HEK293 (cell line): ENCODE measurements around the gene EPHB1.

Experiments used
- CTCF ChIA-PET: fragments of 350-600 bp; formaldehyde crosslinking; extraction: SDS; loops from one replicate; lab custom pipeline; 2021; ENCODE audit warnings: antibody characterized with exemption; lab: Yijun Ruan, JAX
- POLR2A ChIA-PET: fragments of 300-600 bp; formaldehyde crosslinking; extraction: SDS; loops from one replicate; lab custom pipeline; 2020; ENCODE audit warnings: antibody characterized with exemption, inconsistent platforms; lab: Yijun Ruan, JAX
- H3K27ac ChIP-seq: fragments of 200-500 bp; sonication (Bioruptor generic); 2 replicates; pipeline ENCODE4 v1.5.1; 2014; ENCODE audit warnings: low read depth, low read length, control low read depth, inconsistent platforms; ENCODE audit errors: extremely low read depth
- H3K36me3 ChIP-seq, 2 experiments: fragments of 200-500 bp in 1 of 2; sonication (Bioruptor generic) in 1 of 2; 1 replicate in 1 of 2; 2 replicates in 1 of 2; pipeline ENCODE4 v1.5.1; 2014 to 2017; ENCODE audit warnings: inconsistent platforms in 2 of 2, low read length in 2 of 2; ENCODE audit not compliant: control insufficient read depth in 2 of 2, insufficient read depth in 1 of 2
- H3K4me1 ChIP-seq: fragments of 200-500 bp; sonication (Bioruptor generic); 2 replicates; pipeline ENCODE4 v1.5.1; 2014; ENCODE audit warnings: mild to moderate bottlenecking, low read length, inconsistent platforms; ENCODE audit not compliant: control insufficient read depth, insufficient read depth
- H3K4me3 ChIP-seq: 2 replicates; pipeline ENCODE4 v1.5.1; 2011; ENCODE audit warnings: low read depth, mild to moderate bottlenecking, control low read depth, low read length, moderate library complexity
- H3K9me3 ChIP-seq: fragments of 200-500 bp; sonication (Bioruptor generic); 2 replicates; pipeline ENCODE4 v1.5.1; 2014; ENCODE audit warnings: low read depth, low read length, inconsistent platforms; ENCODE audit not compliant: control insufficient read depth, insufficient read depth
- FEZF1 ChIP-seq: fragments of 450-650 bp; formaldehyde crosslinking; IDR thresholded peaks from 2 replicates; pipeline ENCODE4 v1.5.1; 2016; ENCODE audit warnings: missing biosample characterization, missing genetic modification characterization
- MYNN ChIP-seq: fragments of 450-650 bp; formaldehyde crosslinking; IDR thresholded peaks from 2 replicates; pipeline ENCODE4 v1.5.1; 2016; ENCODE audit warnings: missing biosample characterization, missing genetic modification characterization, borderline replicate concordance
- OSR2 ChIP-seq: fragments of 450-650 bp; formaldehyde crosslinking; IDR thresholded peaks from 2 replicates; pipeline ENCODE4 v1.5.1; 2016; ENCODE audit warnings: missing biosample characterization, missing genetic modification characterization
- SCRT2 ChIP-seq: fragments of 450-650 bp; formaldehyde crosslinking; IDR thresholded peaks from 2 replicates; pipeline ENCODE4 v1.5.1; 2016; ENCODE audit warnings: missing biosample characterization, missing genetic modification characterization
- ZBTB7A ChIP-seq: fragments of 450-650 bp; formaldehyde crosslinking; IDR thresholded peaks from 2 replicates; pipeline ENCODE4 v1.5.1; 2016; ENCODE audit warnings: low read depth, missing biosample characterization, missing genetic modification characterization
- ZIC2 ChIP-seq: fragments of 450-650 bp; formaldehyde crosslinking; IDR thresholded peaks from 2 replicates; pipeline ENCODE4 v1.5.1; 2016; ENCODE audit warnings: missing biosample characterization, missing genetic modification characterization
- ZNF121 ChIP-seq: fragments of 450-650 bp; formaldehyde crosslinking; IDR thresholded peaks from 2 replicates; pipeline ENCODE4 v1.5.1; 2016; ENCODE audit warnings: missing biosample characterization, missing genetic modification characterization
- ZNF239 ChIP-seq: fragments of 450-650 bp; formaldehyde crosslinking; IDR thresholded peaks from 2 replicates; pipeline ENCODE4 v1.5.1; 2016; ENCODE audit warnings: missing biosample characterization, missing genetic modification characterization
- ZNF292 ChIP-seq: fragments of 450-650 bp; formaldehyde crosslinking; IDR thresholded peaks from 2 replicates; pipeline ENCODE4 v1.5.1; 2016; ENCODE audit warnings: low read depth, missing biosample characterization, missing genetic modification characterization, borderline replicate concordance
- ZNF324 ChIP-seq: fragments of 450-650 bp; formaldehyde crosslinking; IDR thresholded peaks from 2 replicates; pipeline ENCODE4 v1.5.1; 2016; ENCODE audit warnings: missing biosample characterization, missing genetic modification characterization
- ZNF416 ChIP-seq: fragments of 450-650 bp; formaldehyde crosslinking; IDR thresholded peaks from 2 replicates; pipeline ENCODE4 v1.5.1; 2016; ENCODE audit warnings: missing biosample characterization, missing genetic modification characterization
- ZNF48 ChIP-seq: fragments of 450-650 bp; formaldehyde crosslinking; IDR thresholded peaks from 2 replicates; pipeline ENCODE4 v1.5.1; 2016; ENCODE audit warnings: missing biosample characterization, missing genetic modification characterization
- ZNF548 ChIP-seq: fragments of 450-650 bp; formaldehyde crosslinking; IDR thresholded peaks from 2 replicates; pipeline ENCODE4 v1.5.1; 2016; ENCODE audit warnings: missing biosample characterization, missing genetic modification characterization
- ZNF560 ChIP-seq: fragments of 450-650 bp; formaldehyde crosslinking; IDR thresholded peaks from 2 replicates; pipeline ENCODE4 v1.5.1; 2017; ENCODE audit warnings: missing biosample characterization, missing genetic modification characterization, borderline replicate concordance
- ZNF561 ChIP-seq: fragments of 450-650 bp; IDR thresholded peaks from 2 replicates; pipeline ENCODE4 v1.5.1; 2018; ENCODE audit warnings: missing biosample characterization, missing genetic modification characterization, borderline replicate concordance
- ZNF596 ChIP-seq: fragments of 450-650 bp; IDR thresholded peaks from 2 replicates; pipeline ENCODE4 v1.5.0; 2018; ENCODE audit warnings: missing biosample characterization, mild to moderate bottlenecking, missing genetic modification characterization, moderate library complexity
- ZNF623 ChIP-seq: fragments of 450-650 bp; formaldehyde crosslinking; IDR thresholded peaks from 2 replicates; pipeline ENCODE4 v1.5.1; 2016; ENCODE audit warnings: missing biosample characterization, missing genetic modification characterization
- ZNF624 ChIP-seq: fragments of 450-650 bp; formaldehyde crosslinking; IDR thresholded peaks from 2 replicates; pipeline ENCODE4 v1.5.1; 2017; ENCODE audit warnings: missing biosample characterization, missing genetic modification characterization
- ZNF658 ChIP-seq: fragments of 450-650 bp; formaldehyde crosslinking; IDR thresholded peaks from 2 replicates; pipeline ENCODE4; 2016; ENCODE audit warnings: missing biosample characterization, missing genetic modification characterization
- ZNF768 ChIP-seq: fragments of 450-650 bp; formaldehyde crosslinking; IDR thresholded peaks from 2 replicates; pipeline ENCODE4 v1.5.1; 2018; ENCODE audit warnings: missing biosample characterization, mild to moderate bottlenecking, missing genetic modification characterization
- ZNF830 ChIP-seq: fragments of 450-650 bp; IDR thresholded peaks from 2 replicates; pipeline ENCODE4 v1.5.0; 2018; ENCODE audit warnings: missing biosample characterization, missing genetic modification characterization, low read depth, mild to moderate bottlenecking, moderate library complexity
- TF ChIP-seq, protein P1 (sequence below): fragments of 450-650 bp; formaldehyde crosslinking; IDR thresholded peaks from 2 replicates; pipeline ENCODE4 v1.5.1; 2016; ENCODE audit warnings: missing biosample characterization, missing genetic modification characterization
- TF ChIP-seq, protein P2 (sequence below): fragments of 450-650 bp; formaldehyde crosslinking; IDR thresholded peaks from 2 replicates; pipeline ENCODE4 v1.5.1; 2016; ENCODE audit warnings: missing biosample characterization, missing genetic modification characterization
- TF ChIP-seq, protein P3 (sequence below): fragments of 450-650 bp; formaldehyde crosslinking; IDR thresholded peaks from 2 replicates; pipeline ENCODE4 v1.5.1; 2016; ENCODE audit warnings: missing biosample characterization, missing genetic modification characterization

EPHB1 gene

DNA sequence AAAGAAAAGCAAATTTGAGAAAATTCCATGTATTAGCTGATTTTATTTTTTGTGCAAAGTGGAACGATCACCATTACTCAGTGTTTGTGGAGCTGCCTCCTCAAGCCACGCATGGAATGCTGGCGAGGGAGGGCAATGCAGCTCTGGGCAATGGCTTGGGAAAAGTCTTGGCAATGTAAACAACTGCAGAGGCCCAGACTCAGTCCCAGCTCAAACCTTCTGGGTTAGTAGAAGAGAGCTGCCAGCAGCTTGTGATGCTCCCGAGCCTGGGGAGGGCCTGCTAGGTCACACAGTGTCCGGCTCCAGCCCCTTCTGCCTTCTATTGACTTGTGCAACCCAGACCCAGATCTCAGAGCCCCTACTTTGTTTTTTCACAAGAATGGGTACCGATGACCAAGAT is 4.3 kb downstream of the EPHB1 start (continued):
- TF ChIP-seq, protein P1, sequence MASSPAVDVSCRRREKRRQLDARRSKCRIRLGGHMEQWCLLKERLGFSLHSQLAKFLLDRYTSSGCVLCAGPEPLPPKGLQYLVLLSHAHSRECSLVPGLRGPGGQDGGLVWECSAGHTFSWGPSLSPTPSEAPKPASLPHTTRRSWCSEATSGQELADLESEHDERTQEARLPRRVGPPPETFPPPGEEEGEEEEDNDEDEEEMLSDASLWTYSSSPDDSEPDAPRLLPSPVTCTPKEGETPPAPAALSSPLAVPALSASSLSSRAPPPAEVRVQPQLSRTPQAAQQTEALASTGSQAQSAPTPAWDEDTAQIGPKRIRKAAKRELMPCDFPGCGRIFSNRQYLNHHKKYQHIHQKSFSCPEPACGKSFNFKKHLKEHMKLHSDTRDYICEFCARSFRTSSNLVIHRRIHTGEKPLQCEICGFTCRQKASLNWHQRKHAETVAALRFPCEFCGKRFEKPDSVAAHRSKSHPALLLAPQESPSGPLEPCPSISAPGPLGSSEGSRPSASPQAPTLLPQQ (tag by site-specific recombination), result no peak
- TF ChIP-seq ZNF596 (no peak), ZNF768 (tag by site-specific recombination) (no peak), ZBTB7A (tag by site-specific recombination) (no peak), ZNF658 (tag by site-specific recombination) (no peak), FEZF1 (no peak), ZNF239 (tag by site-specific recombination) (no peak)
- TF ChIP-seq, protein P2, sequence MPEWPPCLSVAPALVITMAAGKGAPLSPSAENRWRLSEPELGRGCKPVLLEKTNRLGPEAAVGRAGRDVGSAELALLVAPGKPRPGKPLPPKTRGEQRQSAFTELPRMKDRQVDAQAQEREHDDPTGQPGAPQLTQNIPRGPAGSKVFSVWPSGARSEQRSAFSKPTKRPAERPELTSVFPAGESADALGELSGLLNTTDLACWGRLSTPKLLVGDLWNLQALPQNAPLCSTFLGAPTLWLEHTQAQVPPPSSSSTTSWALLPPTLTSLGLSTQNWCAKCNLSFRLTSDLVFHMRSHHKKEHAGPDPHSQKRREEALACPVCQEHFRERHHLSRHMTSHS (tag by site-specific recombination), result no peak
- TF ChIP-seq, all 188 proteins: peak for 0

DNA sequence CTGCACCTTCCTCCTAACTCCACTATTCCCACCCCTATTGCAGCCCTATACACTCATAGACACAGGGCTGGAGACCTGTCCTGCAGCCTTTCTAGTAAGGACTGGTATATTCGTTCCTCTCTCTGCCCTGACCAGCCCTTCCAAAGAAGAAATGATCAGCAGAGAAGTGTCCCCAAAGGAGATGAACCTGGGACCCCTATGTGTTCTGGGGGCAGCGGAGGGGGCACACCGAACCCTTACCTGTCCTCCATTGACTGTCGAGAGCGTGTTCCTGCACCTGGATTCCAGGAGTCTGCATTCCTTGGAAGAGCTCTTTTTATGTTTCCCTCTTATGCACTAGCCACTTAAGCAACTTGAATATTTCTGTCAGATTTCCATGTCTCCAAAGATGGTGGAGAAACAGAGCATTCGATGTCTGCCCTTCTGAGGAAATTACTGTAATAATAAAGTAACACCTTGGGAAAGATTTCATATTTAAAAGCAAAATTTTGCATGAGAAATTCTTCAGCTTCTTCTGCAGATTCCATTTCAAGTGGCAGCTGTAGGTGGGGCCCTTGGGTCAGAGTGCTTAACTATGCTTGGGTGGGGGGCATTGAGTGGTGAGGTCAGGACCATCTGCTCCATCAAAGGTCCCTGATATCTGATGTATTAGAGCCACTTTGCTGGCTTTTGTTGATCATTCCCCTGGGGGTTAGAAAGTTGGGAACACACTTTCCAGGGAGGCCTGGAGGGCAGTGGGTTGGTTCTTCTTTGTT is 6.3 kb downstream of the EPHB1 start:
- ChIA-PET POLR2A (no interaction called here), CTCF (no interaction called here)
- H3K4me3 ChIP-seq, result no peak overlapping the region
- TF ChIP-seq OSR2, result no peak
- no peak for TF ChIP-seq ZNF48 (tag by site-specific recombination)
- no peak for TF ChIP-seq MYNN
- TF ChIP-seq ZNF324 (tag by site-specific recombination), result no peak
- TF ChIP-seq ZNF560 (tag by site-specific recombination), result no peak
- TF ChIP-seq, protein P1 (tag by site-specific recombination), result no peak
- no peak for TF ChIP-seq SCRT2 (tag by site-specific recombination)
- no peak for TF ChIP-seq ZNF121 (tag by site-specific recombination)
- no peak for TF ChIP-seq ZNF292 (tag by site-specific recombination)
- no peak for TF ChIP-seq ZNF548 (tag by site-specific recombination)
- TF ChIP-seq, protein P3, sequence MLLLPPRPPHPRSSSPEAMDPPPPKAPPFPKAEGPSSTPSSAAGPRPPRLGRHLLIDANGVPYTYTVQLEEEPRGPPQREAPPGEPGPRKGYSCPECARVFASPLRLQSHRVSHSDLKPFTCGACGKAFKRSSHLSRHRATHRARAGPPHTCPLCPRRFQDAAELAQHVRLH (tag by site-specific recombination), result no peak
- no peak for TF ChIP-seq ZNF416
- TF ChIP-seq ZIC2 (tag by site-specific recombination), result no peak
- TF ChIP-seq ZNF830 (tag by site-specific recombination), result no peak
- no peak for TF ChIP-seq ZNF623 (tag by site-specific recombination)
- no peak for TF ChIP-seq ZNF561 (tag by site-specific recombination)
- TF ChIP-seq ZNF624, result no peak
- no peaks in the 10 kb centered on the region for H3K36me3 ChIP-seq
- H3K4me1 ChIP-seq, result no peaks in the 10 kb centered on the region
- H3K9me3 ChIP-seq, result no peaks in the 10 kb centered on the region
- H3K27ac ChIP-seq, result no peak overlapping the region
